HCT116 (cell line): Measurements from ENCODE around the gene COX10.

ENCODE experiments used
- ATF3 ChIP-seq: IDR thresholded peaks from 2 replicates; pipeline ENCODE4 v1.6.1; 2012
- CTCF ChIP-seq, 3 experiments: fragments of 200-600 bp in 1 of 3; sonication (generic) in 1 of 3; IDR thresholded peaks in 2 of 3; conservative IDR thresholded peaks in 1 of 3; 2 replicates each; pipeline ENCODE4 v1.5.1; 2012 to 2017; ENCODE audit warnings: low read depth in 2 of 3, low read length in 2 of 3, antibody characterized with exemption in 1 of 3, borderline replicate concordance in 1 of 3, control low read depth in 1 of 3, mild to moderate bottlenecking in 1 of 3, mixed read lengths in 1 of 3, mixed run types in 1 of 3, moderate library complexity in 1 of 3; ENCODE audit not compliant: insufficient read depth in 1 of 3
- REST ChIP-seq: IDR thresholded peaks from 2 replicates; pipeline ENCODE4 v1.6.1; 2012; ENCODE audit warnings: low read depth
- ZNF274 ChIP-seq: fragments of 200-500 bp; sonication (Bioruptor generic); IDR thresholded peaks from 2 replicates; pipeline ENCODE4 v1.6.1; 2014; ENCODE audit warnings: mild to moderate bottlenecking, low read depth, low read length, inconsistent platforms

GRCh38 chr17:14123619-14124278 lies 54.4 kb downstream of the COX10 start:
- TF ChIP-seq ZNF274 (no peak), REST (no peak), CTCF (IDR thresholded peaks at IDR 0.05 in 2 of 3, conservative IDR thresholded peaks at IDR 0.05 in 1 of 3; ENCODE audit: borderline replicate concordance in 1 of 3, insufficient read depth in 1 of 3, low read depth in 2 of 3, low read length in 2 of 3) (no peak), ATF3 (no peak)
